NOMO-1 treated with dmso at 0.1 percent for 144 hours (cell line): ENCODE data around the gene PDK2.

Experiments
- DNase-seq: peaks from one replicate; lab custom pipeline; 2025; ENCODE audit not compliant: unreplicated experiment; lab: John Stamatoyannopoulos, UW

PDK2 gene

DNA sequence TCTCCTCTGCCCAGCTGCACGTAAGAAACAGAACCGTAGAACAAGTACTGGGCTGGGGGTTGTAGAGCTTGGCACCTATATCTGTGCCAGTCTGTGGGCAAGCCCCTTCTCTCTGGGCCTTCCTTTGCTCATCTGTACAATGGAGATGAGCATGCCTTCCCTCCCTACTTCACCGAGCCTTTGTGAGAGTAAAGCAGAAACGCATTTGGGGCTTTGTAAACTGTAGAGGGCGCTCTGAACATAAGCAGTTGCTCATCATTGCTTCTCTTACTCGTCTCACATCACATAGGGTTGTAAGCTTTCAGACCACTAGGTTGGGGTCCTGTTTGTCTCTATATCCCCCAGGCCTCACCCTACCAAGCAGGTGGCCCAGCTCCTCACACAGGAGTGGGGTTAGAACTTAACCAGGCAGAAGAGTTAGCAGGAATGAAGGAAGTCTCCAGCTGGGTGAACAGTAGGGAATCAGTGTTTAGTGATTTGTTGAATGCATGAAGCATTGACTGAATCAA, 19.8 kb downstream of the PDK2 start:
- peak; percentile 54 for DNase-seq

DNA sequence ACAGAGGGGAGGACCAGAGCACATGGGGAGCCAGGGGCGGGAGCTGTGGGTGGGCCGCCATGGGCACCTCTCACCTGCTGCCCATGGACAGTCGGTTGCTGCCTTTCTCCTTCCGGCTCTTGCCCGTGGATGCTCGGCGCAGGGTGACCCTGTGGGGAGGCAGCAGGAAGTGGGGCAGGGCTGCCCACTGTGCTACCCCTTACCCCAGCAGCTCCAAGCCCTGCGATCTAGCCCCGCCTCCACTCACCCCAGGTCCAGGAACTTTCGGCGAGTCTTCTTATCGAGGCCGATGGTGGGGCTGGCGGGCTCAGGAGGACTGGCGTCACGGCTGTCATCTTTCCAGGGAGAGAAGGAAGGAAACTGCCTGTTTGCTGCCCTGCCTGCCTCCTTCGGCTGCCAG, 20.6 kb downstream of the PDK2 start:
- DNase-seq, result no peak

DNA sequence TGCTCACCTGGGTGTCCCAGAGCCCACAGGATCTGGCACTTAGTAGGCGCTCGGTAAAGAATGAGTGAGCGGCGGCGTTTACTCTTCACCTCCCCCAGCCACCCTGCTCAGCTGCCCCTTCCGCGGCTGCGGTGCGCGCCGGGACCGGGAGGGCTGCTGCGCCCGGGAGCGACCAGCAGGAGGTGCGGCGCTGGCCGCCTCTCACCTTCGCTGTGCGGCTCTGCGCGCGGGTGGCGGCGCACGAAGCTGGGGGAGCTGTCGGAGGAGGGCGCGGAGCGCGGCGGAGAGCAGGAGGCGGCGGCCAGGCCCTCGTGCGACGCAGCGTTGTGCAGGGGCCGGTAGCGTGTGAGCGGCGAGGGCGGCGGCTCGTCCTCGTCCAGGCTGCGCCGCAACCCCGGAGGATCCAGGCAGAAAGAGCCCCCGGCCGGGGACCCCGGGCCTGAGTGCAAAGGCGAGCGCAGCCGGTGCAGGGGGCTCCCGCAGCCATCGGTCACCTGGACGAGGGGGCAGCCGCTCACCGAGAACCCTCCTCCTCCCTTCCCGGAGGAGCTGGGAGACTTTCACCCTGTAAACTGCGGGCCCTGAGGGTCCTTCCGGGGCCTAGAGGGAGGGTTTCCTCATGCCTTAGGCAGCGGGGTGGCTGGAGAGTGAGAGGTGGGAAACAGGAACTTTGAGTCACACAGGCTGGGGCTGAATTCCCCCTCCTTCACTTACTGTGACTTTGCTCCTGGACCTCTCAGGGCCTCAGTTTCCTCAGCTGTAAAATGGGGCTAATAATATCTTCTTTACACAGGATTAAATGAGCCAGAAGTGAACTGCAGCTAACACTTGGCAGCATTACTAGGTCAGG, 22.3 kb downstream of the PDK2 start:
- DNase-seq, result peak; percentile 57

DNA sequence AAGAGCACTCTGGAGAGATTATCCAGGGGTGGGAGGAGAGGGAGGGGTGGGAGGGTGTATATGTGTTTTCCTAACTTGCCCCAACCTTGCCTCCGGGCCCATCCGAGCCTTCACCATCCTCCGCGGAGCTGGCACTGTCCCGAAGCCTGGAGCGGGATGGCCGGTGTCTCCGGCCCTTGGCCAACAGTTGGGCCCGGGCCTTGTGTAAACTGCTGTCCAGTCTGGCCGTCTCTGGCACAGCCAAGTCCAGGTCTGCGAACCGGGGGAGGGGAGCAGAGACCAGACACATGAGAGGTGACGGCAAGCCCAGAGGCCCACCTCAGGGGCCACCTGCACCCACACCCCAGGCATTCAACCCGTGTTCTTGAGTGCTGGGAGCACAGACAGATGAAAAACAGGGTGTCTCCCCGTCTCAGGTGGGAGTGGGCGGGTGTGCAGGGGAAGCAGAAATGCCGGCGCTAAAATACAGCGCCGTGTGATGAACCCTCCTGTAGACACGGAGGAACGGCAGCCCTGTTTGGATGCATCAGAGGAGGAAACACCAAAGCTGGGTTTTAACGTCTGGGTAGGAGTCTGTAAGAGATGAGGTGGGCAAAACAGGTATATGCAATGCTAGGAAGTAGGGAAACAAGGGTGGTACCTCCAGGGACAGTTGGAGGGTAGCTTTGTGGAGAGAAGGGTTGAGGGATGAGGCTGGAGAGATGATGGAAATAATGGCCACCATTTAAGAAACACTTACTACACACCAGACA, 23.1 kb downstream of the PDK2 start:
- no peak for DNase-seq

DNA sequence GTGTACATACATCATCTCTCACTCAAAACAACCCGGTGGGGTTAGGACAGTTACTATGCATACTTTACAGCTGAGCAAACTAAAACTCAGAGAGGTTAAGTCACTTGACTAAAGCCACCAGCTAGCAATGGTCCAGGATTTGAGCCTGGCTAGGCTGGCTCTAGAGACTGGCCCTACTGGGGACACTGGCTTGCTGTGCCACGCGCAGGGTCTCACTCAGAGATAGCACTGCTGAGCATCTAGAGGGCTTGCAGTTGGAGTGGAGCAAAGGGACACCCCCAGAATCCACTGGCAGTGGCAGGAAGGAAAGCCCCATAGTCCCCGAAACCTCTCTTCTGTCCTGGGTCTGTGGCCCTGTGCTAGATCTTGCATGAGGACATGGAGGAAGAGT, 23.7 kb downstream of the PDK2 start:
- DNase-seq, result no peak

DNA sequence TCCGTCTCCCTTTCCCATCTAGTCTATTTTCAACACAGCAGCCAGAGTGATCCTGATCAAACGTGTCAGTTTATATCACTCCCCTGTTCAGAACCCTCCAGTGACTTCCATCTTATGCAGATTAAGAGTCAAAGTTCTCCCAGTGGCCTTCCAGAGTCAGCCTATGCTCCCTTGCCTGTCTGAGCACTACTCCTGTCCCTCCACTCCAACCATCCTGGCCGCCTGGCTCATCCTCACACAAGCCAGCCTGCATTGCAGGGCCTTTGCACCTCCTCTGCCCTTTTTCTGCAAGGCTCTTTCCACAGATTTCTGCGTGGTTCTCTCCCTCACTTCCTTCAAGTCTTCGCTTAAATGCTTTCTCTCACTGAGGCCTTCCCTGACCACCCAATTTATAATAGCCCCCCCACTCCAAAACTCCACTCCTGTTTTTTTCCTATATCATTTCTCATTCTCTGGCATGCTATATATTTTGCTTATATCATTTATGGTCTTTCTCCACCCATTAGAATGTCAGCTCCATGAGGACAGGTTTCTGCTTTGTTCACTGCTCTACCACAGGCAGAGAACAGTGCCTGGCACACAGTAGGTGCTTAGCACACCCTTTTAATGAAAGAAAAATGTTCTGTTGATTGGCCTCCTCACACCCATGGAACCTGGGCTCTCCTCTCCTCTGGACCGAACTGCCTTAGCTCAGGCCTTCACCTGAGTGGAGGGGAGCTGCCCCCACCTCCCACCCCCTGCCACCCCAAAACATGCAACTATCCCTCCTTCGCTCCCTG, 25.5 kb downstream of the PDK2 start:
- no peak for DNase-seq

DNA sequence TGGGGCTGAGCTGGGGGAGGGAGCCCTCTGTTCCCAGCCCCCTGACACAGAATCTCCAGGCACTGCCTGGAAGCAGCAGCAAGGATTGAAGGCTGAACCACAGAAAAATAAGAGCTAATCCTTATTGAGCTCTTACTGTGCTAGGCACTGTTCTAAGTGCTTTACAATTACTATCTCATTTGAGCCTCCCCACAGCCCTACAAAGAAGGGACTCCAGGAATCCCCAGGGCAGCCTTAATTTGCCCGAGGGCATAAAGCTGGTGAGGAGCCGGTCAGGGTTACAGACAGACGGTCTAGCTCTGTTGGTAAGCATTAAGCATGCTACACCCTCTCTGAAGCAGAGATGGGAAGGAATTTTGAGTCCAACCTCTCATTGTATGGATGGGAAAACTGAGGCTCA, 27.8 kb downstream of the PDK2 start:
- DNase-seq, result no peak

DNA sequence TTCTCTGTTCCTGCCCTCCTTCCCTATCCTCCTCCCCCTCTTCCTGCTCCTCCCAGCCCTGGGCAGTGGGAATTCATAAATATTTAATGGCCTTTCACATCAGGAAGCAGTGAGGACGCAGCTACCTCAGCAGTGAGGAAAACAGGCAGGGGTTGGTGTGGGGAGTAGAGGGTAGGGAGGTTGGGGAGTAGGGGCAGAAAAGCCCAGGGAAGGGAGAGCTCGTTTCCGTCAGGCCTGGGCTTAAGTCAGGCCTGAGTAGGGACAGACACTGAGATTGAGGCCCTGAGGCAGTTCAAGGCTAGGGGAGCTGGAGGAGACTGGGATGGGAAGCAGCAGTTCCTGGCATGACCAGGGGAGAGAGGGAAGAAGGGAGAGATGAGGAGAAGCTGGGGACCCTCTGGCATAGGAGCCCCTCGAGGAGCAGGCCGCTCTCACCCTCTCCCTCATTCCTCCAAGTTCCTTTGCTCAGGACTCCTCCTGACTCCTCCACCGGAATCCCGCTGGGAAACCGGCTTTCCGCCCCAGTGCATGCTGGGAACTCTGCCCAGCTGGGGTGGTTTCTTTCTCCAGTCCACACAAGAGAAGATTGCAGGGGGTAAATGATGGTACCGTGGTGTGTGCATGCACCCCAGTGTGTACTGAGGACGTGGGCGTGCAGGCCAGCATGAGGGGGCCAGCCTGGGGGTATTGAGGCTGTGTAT, 28.6 kb downstream of the PDK2 start:
- no peak for DNase-seq

DNA sequence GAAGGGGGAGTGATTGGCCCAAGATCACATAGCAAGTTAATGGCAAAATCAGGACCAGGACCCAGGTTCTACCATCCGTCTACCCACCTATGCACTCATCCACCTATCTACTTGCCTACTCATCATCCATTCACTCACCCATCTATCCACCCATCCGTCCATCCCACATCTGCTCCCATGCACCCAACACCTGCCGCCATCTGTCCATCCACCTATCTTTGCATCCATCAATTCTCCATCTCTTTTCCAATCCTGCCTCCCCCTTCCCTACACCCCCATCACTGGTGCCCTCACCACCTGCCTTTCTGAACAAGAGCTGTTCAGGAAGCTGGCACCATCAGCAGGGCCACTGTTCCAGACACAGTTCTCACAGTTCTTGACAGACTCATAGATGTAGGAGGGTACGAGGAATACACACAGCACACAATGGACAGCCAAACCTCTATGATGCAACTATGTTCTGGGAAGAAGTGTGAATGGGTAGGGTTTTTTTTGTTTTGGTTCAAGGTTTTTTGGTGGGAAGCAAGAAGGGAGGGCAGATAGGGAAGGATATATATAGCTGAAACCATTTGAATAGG, 30.4 kb downstream of the PDK2 start:
- DNase-seq, result no peak

DNA sequence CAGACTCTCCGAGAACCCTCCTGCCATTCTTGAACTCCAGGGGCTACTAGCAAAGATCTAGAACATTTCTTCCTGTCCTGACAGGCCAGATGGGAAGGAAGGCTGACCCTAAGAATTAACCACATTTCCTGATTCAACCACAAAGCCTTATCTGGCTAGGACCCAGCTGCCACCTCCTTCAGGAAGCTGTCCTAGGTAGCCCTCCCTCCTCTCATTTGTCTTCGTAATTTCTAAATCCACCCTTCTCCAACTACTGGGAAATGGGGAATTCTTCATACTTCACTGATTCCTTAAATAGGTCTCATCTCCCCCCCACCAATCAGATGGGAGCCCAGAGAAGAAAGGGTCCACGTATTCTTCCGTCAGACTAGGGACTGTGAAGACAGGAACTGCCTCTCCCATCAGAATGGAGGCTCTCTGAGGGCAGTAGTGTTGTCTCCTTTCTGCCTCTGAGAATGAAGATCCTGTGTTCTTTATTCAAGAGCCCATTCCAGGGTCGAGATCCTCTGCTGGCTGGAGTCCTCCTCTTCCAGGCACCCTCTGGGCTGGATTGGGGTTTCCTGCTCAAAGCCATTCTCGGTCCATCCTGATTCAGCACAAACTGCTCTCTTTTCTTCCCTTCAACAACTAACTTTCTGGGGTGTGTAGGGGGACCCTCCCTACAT, 32.7 kb downstream of the PDK2 start:
- peak; percentile 39 for DNase-seq

DNA sequence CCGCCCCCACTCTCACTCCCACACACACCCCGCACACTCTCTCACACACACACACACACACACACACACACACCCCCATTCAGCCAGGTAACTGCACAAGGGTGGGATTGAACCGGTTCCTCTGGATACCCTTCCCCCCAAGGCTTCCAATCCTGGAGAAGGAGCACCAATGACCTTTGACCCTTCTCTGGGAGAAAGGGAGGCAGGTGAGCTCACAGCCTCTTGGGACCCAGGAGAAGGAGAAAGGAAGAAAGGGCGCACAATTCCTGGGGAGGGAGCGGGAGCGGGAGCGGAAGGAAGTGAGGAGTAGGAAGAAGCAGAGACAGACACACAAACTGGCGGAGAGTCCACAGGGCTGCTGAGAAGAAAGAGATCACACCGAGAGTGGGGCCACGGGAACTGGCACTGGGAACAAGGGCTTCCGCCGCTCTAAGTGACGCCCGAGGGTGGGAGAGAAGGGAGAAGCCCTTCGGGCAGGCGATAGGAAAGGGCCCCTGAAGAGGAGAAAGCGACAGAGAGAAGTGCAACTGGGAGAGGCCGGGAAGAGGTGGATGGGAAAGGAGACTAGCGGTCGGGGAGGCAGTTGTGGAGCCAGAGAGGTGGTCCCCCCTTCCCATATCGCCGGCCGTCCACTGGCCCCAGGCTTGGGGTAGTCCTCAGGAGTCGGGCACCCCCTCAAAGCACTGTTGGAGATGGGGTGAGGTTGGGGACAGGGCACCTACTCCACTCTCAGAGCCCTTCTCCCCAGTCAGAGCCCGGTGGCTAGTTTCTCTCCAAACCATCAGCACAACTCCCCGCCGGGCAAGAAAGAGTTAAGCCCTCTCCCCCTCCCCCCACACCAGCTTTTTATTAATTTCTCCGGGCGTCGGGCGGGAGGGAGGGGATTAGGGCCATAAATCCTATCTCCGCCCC, 33.5 kb downstream of the PDK2 start:
- DNase-seq, result no peak

DNA sequence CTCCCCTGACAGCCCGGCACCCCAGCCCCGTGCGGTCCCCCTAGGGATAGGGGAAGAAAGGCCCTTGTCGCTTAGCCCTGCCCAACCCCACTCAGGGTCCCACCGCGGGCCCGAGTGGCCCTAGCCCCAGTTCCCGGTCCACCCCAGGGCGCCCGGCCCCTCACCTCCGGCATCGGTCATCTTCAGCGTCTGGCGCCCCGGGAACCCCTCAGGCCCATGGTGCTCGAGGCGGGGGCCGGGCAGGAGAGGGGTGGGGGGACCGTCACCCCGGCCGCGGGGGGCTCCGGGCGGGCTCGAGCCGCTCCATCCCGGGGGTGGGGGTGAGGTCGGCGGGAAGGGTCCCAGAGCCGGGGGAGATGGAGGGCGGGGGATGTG, 34.2 kb downstream of the PDK2 start:
- no peak for DNase-seq

DNA sequence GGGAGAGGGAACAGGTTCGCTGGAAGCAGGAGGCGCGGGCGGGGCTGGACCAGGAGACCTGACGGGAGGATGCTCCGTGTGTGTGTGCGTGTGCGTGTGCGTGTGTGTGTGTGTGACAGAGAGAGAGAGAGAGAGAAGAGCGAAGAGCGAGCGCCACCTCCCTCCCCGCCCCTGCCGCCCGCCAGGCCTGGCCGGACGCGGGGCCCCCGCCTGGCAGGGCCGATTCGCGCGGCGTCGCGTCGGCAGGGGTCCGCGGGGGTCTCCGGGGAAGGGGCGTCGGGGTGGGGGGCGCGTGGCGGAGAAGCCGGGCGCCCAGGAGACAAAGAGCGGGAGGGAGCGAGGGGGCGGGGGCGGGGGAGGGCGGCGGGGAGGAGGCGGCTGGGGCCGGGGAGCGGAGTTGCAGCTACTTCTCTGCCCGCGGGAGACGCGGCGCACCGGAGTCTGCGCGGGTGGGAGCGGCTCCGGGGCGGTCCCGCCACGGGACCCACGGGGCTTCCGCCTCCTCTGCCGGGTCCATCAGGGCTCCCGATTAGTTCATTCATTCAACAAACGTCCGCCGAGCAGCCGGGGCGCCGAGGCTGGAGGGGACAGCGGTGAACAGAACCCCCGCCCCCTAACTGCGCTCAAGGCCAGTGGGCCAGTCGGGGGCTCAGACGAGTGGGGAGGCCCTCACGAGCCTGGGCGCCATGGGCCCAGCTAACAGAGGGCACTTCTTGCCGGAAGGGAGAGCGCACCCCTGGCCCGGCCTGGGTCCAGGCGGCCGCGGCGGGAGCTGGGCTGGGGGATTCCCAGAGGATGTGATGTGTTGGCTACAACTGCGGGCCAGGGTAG, 34.8 kb downstream of the PDK2 start, which contains the start of gene SAMD14:
SAMD14 (minus strand) TSS at position 433 of the 831 bp plus-strand sequence. CDS start 5,201 bp downstream, outside the sequence.
- DNase-seq, result no peak

DNA sequence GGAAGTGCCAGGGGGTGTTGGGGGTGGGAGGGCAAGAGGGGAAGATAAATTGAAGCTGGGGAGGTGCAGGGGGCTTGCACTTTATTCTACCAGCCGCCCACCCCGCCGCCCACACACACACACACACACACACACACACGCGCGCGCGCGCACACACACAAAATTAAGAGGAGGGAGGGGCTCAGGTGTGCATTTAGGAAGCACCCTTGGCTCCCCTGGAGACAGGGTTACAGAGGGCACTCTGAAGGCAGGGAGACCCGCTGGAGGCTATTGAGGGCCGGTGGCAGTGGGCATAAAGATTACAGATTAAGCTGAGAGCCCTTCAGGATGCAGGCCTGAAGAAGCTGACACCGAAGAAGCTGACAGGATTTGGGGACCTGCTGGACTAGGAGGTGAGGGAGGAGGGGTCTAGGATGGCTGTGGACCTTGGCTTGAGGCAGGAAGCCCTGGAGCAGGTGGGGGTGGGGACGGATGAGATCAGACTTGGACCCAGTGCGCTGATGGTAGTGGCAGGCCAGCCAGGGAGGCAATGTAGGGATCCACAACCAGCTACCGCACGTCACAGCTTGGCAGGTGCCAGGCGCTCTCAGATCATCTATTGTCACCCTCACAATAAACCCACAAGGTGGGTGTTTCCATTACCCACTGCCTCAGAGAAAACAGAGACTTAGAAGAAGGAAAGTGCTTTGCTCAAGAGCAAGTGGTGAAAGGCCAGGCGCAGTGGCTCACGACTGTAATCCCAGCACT, 35.6 kb downstream of the PDK2 start:
- DNase-seq, result no peak

DNA sequence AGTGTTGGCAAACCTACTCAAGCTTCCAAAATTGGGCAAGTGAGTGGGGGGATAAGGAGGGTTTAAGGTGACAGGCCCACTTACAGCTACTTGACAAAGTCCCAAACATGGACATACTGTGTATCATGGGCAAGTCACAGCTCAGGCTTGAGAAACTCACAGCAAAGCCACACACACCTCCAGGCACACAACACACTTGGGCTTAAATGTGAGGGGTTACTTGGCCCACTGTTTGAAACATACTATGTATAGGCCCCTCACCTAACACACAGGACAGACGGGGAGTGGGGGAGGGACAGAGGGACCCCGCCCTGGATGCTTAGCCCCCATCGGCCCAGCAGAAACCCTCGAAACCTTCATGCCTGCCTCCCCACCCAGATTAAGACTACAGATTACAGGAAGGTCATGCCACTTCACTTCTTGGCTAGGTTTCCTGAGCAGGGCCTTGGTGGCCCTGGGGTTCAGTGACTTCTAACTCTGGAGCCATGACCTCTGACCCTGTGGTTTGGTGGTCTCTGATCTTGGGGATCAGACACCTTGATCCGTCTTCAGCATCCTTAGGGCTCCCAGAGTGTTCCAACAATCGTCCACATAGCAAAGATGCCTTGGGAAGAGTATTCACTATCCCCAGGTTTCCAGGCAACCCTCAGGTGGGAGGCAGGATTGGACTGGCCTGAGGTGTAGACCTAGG, 37.1 kb downstream of the PDK2 start:
- no peak for DNase-seq

DNA sequence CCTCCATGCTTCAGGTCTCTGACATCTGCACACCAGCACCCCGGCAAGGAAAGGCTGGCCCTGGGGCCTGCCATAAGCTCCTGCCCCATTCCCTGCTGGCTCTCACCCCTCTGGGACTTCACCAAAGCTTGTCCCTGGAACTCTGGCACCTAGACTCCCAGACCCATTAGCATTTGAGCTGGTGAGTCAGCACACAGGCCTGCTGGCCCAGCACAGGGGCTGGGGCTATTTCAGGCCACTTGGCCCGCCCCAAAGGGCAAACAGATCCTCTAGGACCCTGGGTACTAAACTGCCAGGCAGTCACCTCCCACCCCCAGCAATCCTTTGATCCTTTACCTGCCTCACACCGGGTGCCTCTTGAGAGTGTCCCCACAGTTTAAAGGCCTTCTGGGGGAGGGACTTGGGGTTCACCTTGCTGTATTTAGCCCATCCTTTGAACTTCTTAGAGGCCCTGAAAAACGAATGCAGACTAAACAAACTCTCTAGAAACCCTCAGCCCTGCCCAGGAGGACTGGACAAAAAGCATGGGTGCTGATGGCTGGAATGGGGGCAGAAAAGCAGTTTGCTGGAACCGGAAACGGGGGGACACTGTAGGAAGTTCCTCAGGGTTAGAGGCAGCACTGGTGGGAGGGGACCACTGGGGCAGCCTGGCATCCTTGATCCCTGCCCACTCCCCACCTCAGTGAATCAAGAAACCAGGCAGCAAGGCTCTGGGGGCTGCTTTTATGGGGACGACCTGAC, 38.0 kb downstream of the PDK2 start:
- no peak for DNase-seq
